BE2C (cell line): Measurements from ENCODE around the gene ANGPTL2.
A peak's percentile ranks its signal among the peaks of the same experiment; 100 is the strongest.

Experiments used
- DNase-seq: peaks from one replicate; pipeline ENCODE4 v3.0.0-alpha.2; 2020
- H3K27me3 ChIP-seq: fragments of 250-450 bp; sonication (Bioruptor Pico); 2 replicates; pipeline ENCODE4 v1.5.1; 2020; ENCODE audit warnings: mild to moderate bottlenecking
- H3K36me3 ChIP-seq: fragments of 250-450 bp; sonication (Bioruptor Pico); 2 replicates; pipeline ENCODE4 v1.5.1; 2020; ENCODE audit warnings: mild to moderate bottlenecking
- H3K4me1 ChIP-seq: fragments of 250-450 bp; sonication (Bioruptor Pico); 2 replicates; pipeline ENCODE4 v1.5.1; 2020
- H3K4me3 ChIP-seq: 2 replicates; pipeline ENCODE4 v1.5.1; 2011; ENCODE audit warnings: low read depth, low read length
- H3K9me3 ChIP-seq: fragments of 250-450 bp; sonication (Bioruptor Pico); 2 replicates; pipeline ENCODE4 v1.5.1; 2020
- CTCF ChIP-seq: IDR thresholded peaks from 2 replicates; pipeline ENCODE4 v1.5.1; 2012; ENCODE audit warnings: mild to moderate bottlenecking, low read depth, low read length

Gene ANGPTL2

GRCh38 chr9:127167560-127168326 is 45.3 kb upstream of the ANGPTL2 start:
- no peak for DNase-seq
- no peak overlapping the region for H3K4me3 ChIP-seq
- H3K36me3 ChIP-seq, result no peaks in the 10 kb centered on the region
- peaks cover 21% of the 10 kb centered on the region for H3K4me1 ChIP-seq
- H3K27me3 ChIP-seq, result no peaks in the 10 kb centered on the region
- TF ChIP-seq CTCF, result no peak
- H3K9me3 ChIP-seq, result no peaks in the 10 kb centered on the region

- Histone ChIP-seq H3K27me3 (no peaks in the 10 kb centered on the region), H3K4me1 (peaks cover 26% of the 10 kb centered on the region), H3K36me3 (no peaks in the 10 kb centered on the region), H3K4me3 (no peak overlapping the region), H3K9me3 (no peaks in the 10 kb centered on the region)
- peak; percentile 62 for DNase-seq
- TF ChIP-seq CTCF, result no peak
Measured at GRCh38 chr9:127166651-127167524, 44.5 kb upstream of the ANGPTL2 start.

- Histone ChIP-seq H3K4me3 (no peak overlapping the region), H3K9me3 (no peaks in the 10 kb centered on the region), H3K36me3 (no peaks in the 10 kb centered on the region), H3K4me1 (peaks cover 28% of the 10 kb centered on the region), H3K27me3 (no peaks in the 10 kb centered on the region)
- no peak for DNase-seq
- TF ChIP-seq CTCF, result no peak
Measured at GRCh38 chr9:127166111-127166510, 43.7 kb upstream of the ANGPTL2 start.

- no peak for TF ChIP-seq CTCF
- no peak for DNase-seq
- Histone ChIP-seq H3K4me3 (no peak overlapping the region), H3K4me1 (peaks cover 28% of the 10 kb centered on the region), H3K9me3 (no peaks in the 10 kb centered on the region), H3K36me3 (no peaks in the 10 kb centered on the region), H3K27me3 (no peaks in the 10 kb centered on the region)
Measured at GRCh38 chr9:127165116-127165515, 42.7 kb upstream of the ANGPTL2 start.

- Histone ChIP-seq H3K4me1 (peaks cover 38% of the 10 kb centered on the region), H3K9me3 (no peaks in the 10 kb centered on the region), H3K36me3 (no peaks in the 10 kb centered on the region), H3K4me3 (no peak overlapping the region), H3K27me3 (no peaks in the 10 kb centered on the region)
- no peak for TF ChIP-seq CTCF
- no peak for DNase-seq
Measured at GRCh38 chr9:127163409-127163808, 41.0 kb upstream of the ANGPTL2 start.

- peaks cover 38% of the 10 kb centered on the region for H3K4me1 ChIP-seq
- TF ChIP-seq CTCF, result no peak
- no peak overlapping the region for H3K4me3 ChIP-seq
- H3K27me3 ChIP-seq, result no peaks in the 10 kb centered on the region
- H3K9me3 ChIP-seq, result no peaks in the 10 kb centered on the region
- H3K36me3 ChIP-seq, result no peaks in the 10 kb centered on the region
- DNase-seq, result no peak
Measured at GRCh38 chr9:127162864-127163365, 40.5 kb upstream of the ANGPTL2 start.
